Pulmonary artery endothelial cell (primary cell): ENCODE results near the gene DDX52. TPM values are rescaled to one million over a fixed set of nuclear protein-coding genes. Genes with fewer than 3 reads are reported as not detected.

Source experiments
- DNase-seq: peaks from one replicate; pipeline ENCODE4 v3.0.0-alpha.2; 2011; ENCODE audit warnings: low read depth, low spot score
- total RNA-seq: library from RNA; depleted of rRNA; stranded (reverse); fragments of >200 nt; gene quantifications from 2 replicates; pipeline ENCODE4 v1.2.3, GENCODE V29; 2014

Gene DDX52
- total RNA-seq, 1 donor from 2014 or later, result 28.6 TPM

- DNase-seq, result no peak
Observed at GRCh38 chr17:37592291-37592690, 51.0 kb downstream of the DDX52 start.

- no peak for DNase-seq
Observed at GRCh38 chr17:37585066-37585465, 58.2 kb downstream of the DDX52 start.

GRCh38 chr17:37576281-37576680, 67.0 kb downstream of the DDX52 start:
- no peak for DNase-seq

GRCh38 chr17:37574427-37574826, 68.8 kb downstream of the DDX52 start:
- DNase-seq, result no peak

- DNase-seq, result no peak
Observed at GRCh38 chr17:37571674-37572073, 71.6 kb downstream of the DDX52 start.

GRCh38 chr17:37570527-37571093, 72.6 kb downstream of the DDX52 start:
- peak; percentile 13 for DNase-seq

GRCh38 chr17:37568350-37569053, 74.7 kb downstream of the DDX52 start:
- no peak for DNase-seq

GRCh38 chr17:37567538-37567937, 75.7 kb downstream of the DDX52 start:
- DNase-seq, result no peak

- DNase-seq, result no peak
Observed at GRCh38 chr17:37567137-37567536, 76.1 kb downstream of the DDX52 start.

GRCh38 chr17:37564252-37564651, 79.0 kb downstream of the DDX52 start:
- DNase-seq, result no peak

GRCh38 chr17:37562016-37562745, 81.1 kb downstream of the DDX52 start:
- DNase-seq, result no peak

Other genes starting within 250 kb of the DDX52 start
- 57.0 and 62.3 TPM in 2 replicates for gene ACACA, start 236.6 kb downstream of the DDX52 start, total RNA-seq
- gene TADA2A, start 236.6 kb downstream of the DDX52 start, total RNA-seq, result 15.8 and 22.8 TPM in 2 replicates
- 33.2 and 49.5 TPM in 2 replicates for gene DUSP14, start 153.6 kb downstream of the DDX52 start, total RNA-seq
- gene SYNRG, start 34.0 kb downstream of the DDX52 start, total RNA-seq, result 12.0 and 15.1 TPM in 2 replicates
- gene HNF1B, start 101.6 kb upstream of the DDX52 start, total RNA-seq, result not detected in 2 replicates